Tibial artery (tissue), 4 donors: Measurements from ENCODE around the gene ARID3B.
A peak's percentile ranks its signal among the peaks of the same experiment; 100 is the strongest.

ENCODE experiments used
- DNase-seq, 2 donors: peaks; one replicate each; pipeline ENCODE4 v3.0.0-alpha.2; 2019
- H3K27ac ChIP-seq, 2 donors: fragments of 200-600 bp; sonication (generic) in 1 of 2; 1 replicate in 1 of 2; 2 replicates in 1 of 2; pipeline ENCODE4 v1.5.1; 2018 to 2019; ENCODE audit warnings: mild to moderate bottlenecking in 1 of 2
- H3K27me3 ChIP-seq, 2 donors: fragments of 200-600 bp; sonication (generic) in 1 of 2; one replicate each; pipeline versions ENCODE4 v1.5.1 to v1.6.0; 2016 to 2019
- H3K36me3 ChIP-seq, 3 donors: fragments of 200-600 bp; sonication (generic) in 2 of 3; one replicate each; pipeline ENCODE4 v1.5.1; 2016 to 2019; ENCODE audit warnings: mild to moderate bottlenecking in 2 of 3
- H3K4me1 ChIP-seq, 4 donors: fragments of 200-600 bp; sonication (generic) in 2 of 4; 1 replicate in 3 of 4; 2 replicates in 1 of 4; pipeline ENCODE4 v1.5.1; 2016 to 2019
- H3K4me3 ChIP-seq, 2 donors: fragments of 200-600 bp; sonication (generic) in 1 of 2; 1 replicate in 1 of 2; 2 replicates in 1 of 2; pipeline ENCODE4 v1.5.1; 2018 to 2019; ENCODE audit warnings: mild to moderate bottlenecking in 2 of 2
- H3K9me3 ChIP-seq, 3 donors: fragments of 200-600 bp; sonication (generic) in 1 of 3; one replicate each; pipeline ENCODE4 v1.5.1; 2016 to 2019
- intact Hi-C: fragments of 100-400 bp; cut with DNase I; formaldehyde crosslinking; loops from one replicate; pipeline ENCODE4 v1.15.0; 2023; ENCODE audit warnings: low total_unique reads
- TF ChIP-seq, protein P1 (sequence below), 2 experiments: fragments of 200-600 bp in 1 of 2; fragments of 450-650 bp in 1 of 2; IDR thresholded peaks; one replicate each; pipeline ENCODE4 v1.5.1; 2017 to 2019; ENCODE audit warnings: antibody characterized with exemption in 2 of 2, mild to moderate bottlenecking in 1 of 2, moderate library complexity in 1 of 2

The ARID3B gene

DNA sequence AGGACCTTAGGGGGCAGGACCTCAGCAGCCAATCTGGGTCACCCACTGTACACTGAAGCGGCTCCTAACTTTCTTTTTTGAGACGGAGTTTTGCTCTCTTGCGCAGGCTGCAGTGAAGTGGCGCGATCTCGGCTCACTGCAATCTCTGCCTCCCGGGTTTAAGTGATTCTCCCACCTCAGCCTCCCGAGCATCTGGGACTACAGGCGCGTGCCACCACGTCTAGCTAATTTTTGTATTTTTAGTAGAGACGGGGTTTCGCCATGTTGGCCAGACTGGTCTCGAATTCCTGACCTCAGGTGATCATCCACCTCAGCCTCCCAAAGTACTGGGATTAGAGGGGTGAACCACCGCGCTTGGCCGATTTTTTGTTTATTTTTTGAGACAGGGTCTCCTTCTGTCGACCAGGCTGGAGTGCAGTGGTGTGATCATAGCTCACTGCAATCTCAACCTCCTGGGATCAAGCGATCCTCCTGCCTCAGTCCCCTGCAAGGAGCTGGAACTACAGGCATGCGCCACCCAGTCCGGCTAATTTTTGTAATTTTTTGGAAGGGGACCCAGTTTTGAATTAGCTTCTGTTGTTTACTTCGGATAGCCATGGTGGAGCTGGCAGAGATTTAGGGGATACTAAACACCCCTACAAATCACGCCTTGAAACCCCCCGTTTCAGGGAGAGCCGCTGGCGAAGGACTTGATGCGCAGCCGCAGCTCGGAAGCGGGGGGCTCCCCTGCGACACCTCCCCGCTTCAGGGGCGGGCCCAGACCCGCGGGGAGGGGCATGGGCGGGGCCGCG lies 73.1 kb downstream of the ARID3B start:
- H3K4me1 ChIP-seq: peaks cover 0 to 31% (median 26%) of the 10 kb centered on the region in 4 donors
- intact Hi-C loops: loop anchor here (2.0 kb wide), 1 partner anchor 73 kb away; the partner anchor contains the start of gene ARID3B
- peak overlapping the region; percentile 99 for H3K27ac ChIP-seq
- peak overlapping the region; percentile 97 to 98 for H3K4me3 ChIP-seq
- peaks cover 0 to 5% (median 3%) of the 10 kb centered on the region in 3 donors for H3K36me3 ChIP-seq
- TF ChIP-seq, protein P1, sequence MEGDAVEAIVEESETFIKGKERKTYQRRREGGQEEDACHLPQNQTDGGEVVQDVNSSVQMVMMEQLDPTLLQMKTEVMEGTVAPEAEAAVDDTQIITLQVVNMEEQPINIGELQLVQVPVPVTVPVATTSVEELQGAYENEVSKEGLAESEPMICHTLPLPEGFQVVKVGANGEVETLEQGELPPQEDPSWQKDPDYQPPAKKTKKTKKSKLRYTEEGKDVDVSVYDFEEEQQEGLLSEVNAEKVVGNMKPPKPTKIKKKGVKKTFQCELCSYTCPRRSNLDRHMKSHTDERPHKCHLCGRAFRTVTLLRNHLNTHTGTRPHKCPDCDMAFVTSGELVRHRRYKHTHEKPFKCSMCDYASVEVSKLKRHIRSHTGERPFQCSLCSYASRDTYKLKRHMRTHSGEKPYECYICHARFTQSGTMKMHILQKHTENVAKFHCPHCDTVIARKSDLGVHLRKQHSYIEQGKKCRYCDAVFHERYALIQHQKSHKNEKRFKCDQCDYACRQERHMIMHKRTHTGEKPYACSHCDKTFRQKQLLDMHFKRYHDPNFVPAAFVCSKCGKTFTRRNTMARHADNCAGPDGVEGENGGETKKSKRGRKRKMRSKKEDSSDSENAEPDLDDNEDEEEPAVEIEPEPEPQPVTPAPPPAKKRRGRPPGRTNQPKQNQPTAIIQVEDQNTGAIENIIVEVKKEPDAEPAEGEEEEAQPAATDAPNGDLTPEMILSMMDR (IDR thresholded peaks at IDR 0.05): no peak
- H3K27me3 ChIP-seq: no peaks in the 10 kb centered on the region
- no peak for DNase-seq
- H3K9me3 ChIP-seq: no peaks in the 10 kb centered on the region

GRCh38 chr15:74614744-74615507 lies 73.9 kb downstream of the ARID3B start:
- peak overlapping the region; percentile 97 to 98 for H3K4me3 ChIP-seq
- H3K27ac ChIP-seq: peak overlapping the region; percentile 99
- peaks cover 0 to 34% (median 29%) of the 10 kb centered on the region in 4 donors for H3K4me1 ChIP-seq
- peaks cover 7 to 13% (median 11%) of the 10 kb centered on the region in 3 donors for H3K36me3 ChIP-seq
- peak; percentile 84 to 95 for DNase-seq
- H3K27me3 ChIP-seq: no peaks in the 10 kb centered on the region
- TF ChIP-seq, protein P1 (IDR thresholded peaks at IDR 0.05): no peak
- intact Hi-C loops: loop anchor here (2.0 kb wide), 1 partner anchor 74 kb away; the partner anchor contains the start of gene ARID3B
- H3K9me3 ChIP-seq: no peaks in the 10 kb centered on the region

GRCh38 chr15:74615508-74616365 lies 74.7 kb downstream of the ARID3B start, which contains the start of gene CLK3:
Gene CLK3 (plus strand): TSS chr15:74615836. CDS start chr15:74619197, 3,361 bp downstream.
- intact Hi-C loops: loop anchor here (2.0 kb wide), 1 partner anchor 75 kb away; the partner anchor contains the start of gene ARID3B
- Histone ChIP-seq H3K27ac (peak within 1 kb of the TSS; percentile 99), H3K9me3 (no peaks in the 10 kb centered on the region), H3K36me3 (peaks cover 15 to 21% (median 19%) of the 10 kb centered on the region in 3 donors), H3K4me3 (peak within 1 kb of the TSS; percentile 97 to 98), H3K27me3 (no peaks in the 10 kb centered on the region), H3K4me1 (peaks cover 0 to 42% (median 34%) of the 10 kb centered on the region in 4 donors)
- TF ChIP-seq, protein P1 (IDR thresholded peaks at IDR 0.05): peak in 1 of 2 experiments; percentile 7
- peak; percentile 91 to 98 for DNase-seq

GRCh38 chr15:74616366-74616939 lies 75.4 kb downstream of the ARID3B start:
- Histone ChIP-seq H3K27me3 (no peaks in the 10 kb centered on the region), H3K4me1 (peaks cover 0 to 49% (median 39%) of the 10 kb centered on the region in 4 donors), H3K36me3 (peaks cover 22 to 28% (median 26%) of the 10 kb centered on the region in 3 donors), H3K9me3 (no peaks in the 10 kb centered on the region), H3K27ac (peak overlapping the region; percentile 99), H3K4me3 (peak overlapping the region; percentile 97 to 98)
- DNase-seq: peak; percentile 76 to 89
- intact Hi-C loops: no loop called here
- TF ChIP-seq, protein P1 (IDR thresholded peaks at IDR 0.05): no peak
